Thyroid gland (tissue), 4 donors: Measurements from ENCODE around the gene SLN. TPM values are rescaled to one million over a fixed set of nuclear protein-coding genes. Genes with fewer than 3 reads are reported as not detected.
"Not testable (repeated sequence)": the region's sequence is repeated elsewhere in the genome, so short reads cannot be mapped to it uniquely, and the experiment has no call there.

Experiments used
- DNase-seq, 2 donors: peaks; one replicate each; pipeline ENCODE4 v3.0.0-alpha.2; 2019
- H3K27ac ChIP-seq, 3 donors: fragments of 200-600 bp; sonication (generic); 1 replicate in 2 of 3; 2 replicates in 1 of 3; pipeline ENCODE4 v1.5.1; 2016 to 2019; ENCODE audit warnings: mild to moderate bottlenecking in 1 of 3, moderate library complexity in 1 of 3
- H3K27me3 ChIP-seq: fragments of 200-600 bp; sonication (generic); one replicate; pipeline ENCODE4 v1.5.1; 2019
- H3K36me3 ChIP-seq, 2 donors: fragments of 200-600 bp; sonication (generic); one replicate each; pipeline ENCODE4 v1.5.1; 2016 to 2019
- H3K4me1 ChIP-seq, 2 donors: fragments of 200-600 bp; sonication (generic); one replicate each; pipeline ENCODE4 v1.5.1; 2017 to 2019
- H3K4me3 ChIP-seq, 3 donors: fragments of 200-600 bp; sonication (generic); replicated peaks in 1 of 3; 1 replicate in 2 of 3; 2 replicates in 1 of 3; pipeline ENCODE4 v1.5.1; 2016; ENCODE audit warnings: mild to moderate bottlenecking in 1 of 3
- H3K9me3 ChIP-seq: fragments of 200-600 bp; sonication (generic); one replicate; pipeline ENCODE4 v1.5.1; 2017
- POLR2A ChIP-seq, 2 donors: fragments of 450-650 bp; IDR thresholded peaks; one replicate each; pipeline ENCODE4 v1.6.1; 2017; ENCODE audit warnings: antibody characterized with exemption in 2 of 2, mild to moderate bottlenecking in 2 of 2, moderate library complexity in 1 of 2
- WGBS, 2 donors: methylation state at CpG; one replicate each; pipeline ENCODE4 v1.1.5; 2017; 5-methylcytosine and 5-hydroxymethylcytosine counted together
- intact Hi-C: fragments of 100-400 bp; cut with DNase I; formaldehyde crosslinking; loops from one replicate; pipeline ENCODE4 v1.15.1; 2023
- total RNA-seq, 4 donors: library from RNA; depleted of rRNA; stranded (reverse); fragments of >200 nt; gene quantifications; one replicate each; pipeline ENCODE4 v1.2.3, GENCODE V29; 2016
- TF ChIP-seq, protein P1 (sequence below), 6 experiments: fragments of 200-600 bp in 3 of 6; fragments of 450-650 bp in 3 of 6; sonication (generic) in 3 of 6; IDR thresholded peaks; one replicate each; pipeline ENCODE4 v1.5.1; 2016 to 2019; ENCODE audit warnings: antibody characterized with exemption in 6 of 6, mild to moderate bottlenecking in 2 of 6, inconsistent platforms in 1 of 6, moderate library complexity in 1 of 6

The SLN gene
- total RNA-seq = not detected

DNA sequence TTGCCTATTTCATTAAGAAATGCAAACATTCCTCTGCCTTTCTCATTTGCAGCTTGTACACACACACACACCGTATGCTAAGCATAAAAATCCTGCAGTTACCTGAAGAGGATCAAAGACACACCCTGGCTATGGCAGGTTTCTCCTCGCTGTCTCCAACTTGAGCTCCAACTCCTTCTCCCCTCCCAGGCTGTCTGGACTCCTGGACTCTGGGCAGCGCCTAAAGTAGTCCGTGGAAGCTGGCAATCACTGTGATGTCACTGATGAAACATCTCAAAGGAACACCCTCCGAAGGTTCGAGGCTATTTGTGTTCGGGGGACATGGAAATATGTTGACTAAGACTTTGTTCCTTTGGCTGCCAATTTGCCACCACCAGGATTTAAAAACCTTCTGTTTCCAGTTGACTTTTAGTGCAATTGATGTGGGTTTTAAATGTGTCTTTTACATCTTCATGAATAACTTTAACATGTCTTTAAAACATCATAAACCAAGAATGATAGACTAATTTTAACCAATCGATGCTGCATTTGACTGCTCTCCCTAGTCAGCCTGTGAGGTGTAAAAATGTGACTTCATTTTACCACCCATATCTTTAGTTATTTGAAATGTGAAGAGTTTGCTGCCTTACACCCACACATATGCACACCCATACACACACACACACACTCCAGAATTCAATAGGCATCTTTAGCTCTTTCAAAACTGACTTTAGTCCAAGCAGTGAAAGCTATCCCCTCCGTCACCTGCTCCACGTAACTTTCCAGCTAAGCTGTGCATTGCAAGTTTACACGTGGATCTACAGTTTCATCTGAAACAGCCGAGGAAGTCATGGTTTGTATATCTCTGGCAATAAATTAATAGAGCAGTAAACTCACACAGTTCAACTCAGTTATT lies at the start of gene SLN:
SLN (minus strand) TSS at position 196 of the 895 bp plus-strand sequence.
- intact Hi-C loops = no loop called here
- Histone ChIP-seq H3K4me3 (no peak within 1 kb of the TSS), H3K27ac (no peak within 1 kb of the TSS), H3K36me3 (no peaks in the 10 kb centered on the region), H3K27me3 (no peaks in the 10 kb centered on the region), H3K9me3 (no peaks in the 10 kb centered on the region), H3K4me1 (no peaks in the 10 kb centered on the region)
- DNase-seq = no peak
- WGBS, 2 donors = 56 to 64% methylated on average over 12 of the region's 12 CpGs
- TF ChIP-seq, protein P1, sequence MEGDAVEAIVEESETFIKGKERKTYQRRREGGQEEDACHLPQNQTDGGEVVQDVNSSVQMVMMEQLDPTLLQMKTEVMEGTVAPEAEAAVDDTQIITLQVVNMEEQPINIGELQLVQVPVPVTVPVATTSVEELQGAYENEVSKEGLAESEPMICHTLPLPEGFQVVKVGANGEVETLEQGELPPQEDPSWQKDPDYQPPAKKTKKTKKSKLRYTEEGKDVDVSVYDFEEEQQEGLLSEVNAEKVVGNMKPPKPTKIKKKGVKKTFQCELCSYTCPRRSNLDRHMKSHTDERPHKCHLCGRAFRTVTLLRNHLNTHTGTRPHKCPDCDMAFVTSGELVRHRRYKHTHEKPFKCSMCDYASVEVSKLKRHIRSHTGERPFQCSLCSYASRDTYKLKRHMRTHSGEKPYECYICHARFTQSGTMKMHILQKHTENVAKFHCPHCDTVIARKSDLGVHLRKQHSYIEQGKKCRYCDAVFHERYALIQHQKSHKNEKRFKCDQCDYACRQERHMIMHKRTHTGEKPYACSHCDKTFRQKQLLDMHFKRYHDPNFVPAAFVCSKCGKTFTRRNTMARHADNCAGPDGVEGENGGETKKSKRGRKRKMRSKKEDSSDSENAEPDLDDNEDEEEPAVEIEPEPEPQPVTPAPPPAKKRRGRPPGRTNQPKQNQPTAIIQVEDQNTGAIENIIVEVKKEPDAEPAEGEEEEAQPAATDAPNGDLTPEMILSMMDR (IDR thresholded peaks at IDR 0.05) = no peak
- no peak for TF ChIP-seq POLR2A (IDR thresholded peaks at IDR 0.05)

GRCh38 chr11:107758719-107759355 lies 47.0 kb upstream of the SLN start:
- intact Hi-C loops, H3K36me3 ChIP-seq, H3K4me1 ChIP-seq, H3K9me3 ChIP-seq, DNase-seq, H3K27me3 ChIP-seq, H3K27ac ChIP-seq, H3K4me3 ChIP-seq: not testable (repeated sequence)
- 73 to 78% methylated on average over 6 to 7 of the region's 7 CpGs for WGBS, 2 donors

DNA sequence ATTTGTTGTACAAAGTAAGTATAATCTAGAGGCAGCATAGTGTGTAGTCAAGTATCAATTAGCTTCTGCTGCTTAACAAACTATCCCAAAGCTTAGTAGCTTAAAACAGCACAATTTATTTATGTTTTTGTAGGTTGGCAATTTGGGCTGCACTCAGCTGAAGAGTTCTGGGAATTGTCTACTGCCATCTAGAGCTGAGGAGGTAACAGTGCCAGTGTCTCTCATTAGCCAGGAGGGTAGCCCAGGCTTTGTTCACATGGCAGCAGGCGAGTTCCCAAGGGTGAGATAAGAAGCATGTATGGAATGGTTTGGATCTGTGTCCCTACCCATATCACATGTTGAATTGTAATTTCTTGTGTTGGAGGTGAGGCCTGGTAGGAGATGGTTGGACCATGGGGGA lies 45.8 kb upstream of the SLN start:
- Histone ChIP-seq H3K27ac (no peak overlapping the region), H3K9me3 (no peaks in the 10 kb centered on the region), H3K4me3 (no peak overlapping the region), H3K4me1 (no peaks in the 10 kb centered on the region), H3K36me3 (no peaks in the 10 kb centered on the region), H3K27me3 (no peaks in the 10 kb centered on the region)
- no peak for DNase-seq
- WGBS, 2 donors = 82 to 100% methylated on average over 1 of the region's 1 CpG
- intact Hi-C loops = no loop called here
- TF ChIP-seq, protein P1 (IDR thresholded peaks at IDR 0.05) = no peak
- no peak for TF ChIP-seq POLR2A (IDR thresholded peaks at IDR 0.05)

DNA sequence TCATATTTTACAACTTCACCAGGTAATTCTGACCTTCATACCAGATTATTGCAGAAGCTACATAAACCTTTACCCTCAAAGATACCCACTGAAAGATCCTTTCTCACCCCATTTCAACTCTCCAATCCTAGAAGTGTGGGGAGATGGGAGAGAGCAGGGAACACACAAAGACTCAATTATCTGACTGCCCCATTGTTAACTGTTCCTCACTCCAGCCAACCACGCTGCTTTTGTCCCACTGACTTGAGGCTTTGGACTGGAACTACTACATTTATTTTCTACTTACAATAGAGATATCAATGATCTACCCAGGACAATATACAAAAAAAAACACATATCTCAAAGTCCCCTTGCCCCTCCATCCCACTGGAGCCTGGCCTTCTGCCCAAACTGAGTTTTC lies 44.7 kb upstream of the SLN start:
- Histone ChIP-seq H3K4me3 (no peak overlapping the region), H3K4me1 (no peaks in the 10 kb centered on the region), H3K36me3 (no peaks in the 10 kb centered on the region), H3K27me3 (no peaks in the 10 kb centered on the region), H3K9me3 (no peaks in the 10 kb centered on the region), H3K27ac (no peak overlapping the region)
- 84 to 92% methylated on average over 1 of the region's 1 CpG for WGBS, 2 donors
- TF ChIP-seq, protein P1 (IDR thresholded peaks at IDR 0.05) = no peak
- no peak for TF ChIP-seq POLR2A (IDR thresholded peaks at IDR 0.05)
- DNase-seq = no peak
- intact Hi-C loops = no loop called here

- no peaks in the 10 kb centered on the region for H3K36me3 ChIP-seq
- intact Hi-C loops = no loop called here
- WGBS, 2 donors = 45 to 74% methylated on average over 2 of the region's 2 CpGs
- H3K27ac ChIP-seq = no peak overlapping the region
- no peaks in the 10 kb centered on the region for H3K4me1 ChIP-seq
- H3K9me3 ChIP-seq = no peaks in the 10 kb centered on the region
- no peak overlapping the region for H3K4me3 ChIP-seq
- DNase-seq = no peak
- TF ChIP-seq POLR2A (IDR thresholded peaks at IDR 0.05) = no peak
- TF ChIP-seq, protein P1 (IDR thresholded peaks at IDR 0.05) = no peak
- H3K27me3 ChIP-seq = no peaks in the 10 kb centered on the region
These were observed 41.3 kb upstream of the SLN start for GRCh38 chr11:107752949-107753822.
